ENCODE data around the gene LGALS7B.
"Not testable (repeated sequence)": the region's sequence is repeated elsewhere in the genome, so short reads cannot be mapped to it uniquely, and the experiment has no call there.

Gene LGALS7B

DNA sequence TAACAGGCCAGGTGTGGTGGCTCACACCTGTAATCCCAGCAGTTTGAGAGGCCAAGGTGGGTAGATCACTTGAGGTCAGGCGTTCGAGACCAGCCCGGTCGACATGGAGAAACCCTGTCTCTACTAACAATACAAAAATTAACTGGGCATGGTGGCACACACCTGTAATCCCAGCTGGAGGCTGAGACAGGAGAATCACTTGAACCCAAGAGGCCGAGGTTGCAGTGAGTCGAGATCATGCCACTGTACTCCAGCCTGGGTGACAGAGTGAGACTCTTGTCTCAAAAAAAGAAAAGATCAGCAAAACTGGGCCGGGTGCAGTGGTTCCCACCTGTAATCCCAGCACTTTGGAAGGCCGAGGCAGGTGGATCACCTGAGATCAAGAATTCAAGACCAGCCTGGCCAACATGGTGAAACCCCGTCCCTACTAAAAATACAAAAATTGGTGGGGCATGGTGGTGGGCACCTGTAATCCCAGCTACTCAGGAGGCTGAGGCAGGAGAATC lies 27.1 kb upstream of the LGALS7B start:
- H3K27ac ChIP-seq (ENCODE audit: extremely low read depth, low read depth, low read length); H3K36me3 ChIP-seq (ENCODE audit: control insufficient read depth in 2 of 2, insufficient read depth in 1 of 2, low read length in 2 of 2); H3K9me3 ChIP-seq (ENCODE audit: control insufficient read depth, insufficient read depth, low read depth, low read length); H3K4me3 ChIP-seq (ENCODE audit: low read depth, low read length); H3K4me1 ChIP-seq (ENCODE audit: control insufficient read depth, insufficient read depth, low read length): not testable (repeated sequence)
- POLR2A ChIA-PET = interaction anchor here (0.7 to 1.2 kb wide), 2 partner anchors 25 to 436 kb away, joined by 3 read pairs; no protein-coding TSS in a partner anchor
- TF ChIP-seq ZEB2 (tag by site-specific recombination; IDR thresholded peaks at IDR 0.05) = 0 out of 2 replicates have a peak, but pooled peaks have one; percentile 21
- CTCF ChIA-PET = interaction anchor here (0.6 to 1.7 kb wide), 6 partner anchors 8 to 358 kb away, joined by 3 to 16 read pairs (median 3); no protein-coding TSS in a partner anchor

DNA sequence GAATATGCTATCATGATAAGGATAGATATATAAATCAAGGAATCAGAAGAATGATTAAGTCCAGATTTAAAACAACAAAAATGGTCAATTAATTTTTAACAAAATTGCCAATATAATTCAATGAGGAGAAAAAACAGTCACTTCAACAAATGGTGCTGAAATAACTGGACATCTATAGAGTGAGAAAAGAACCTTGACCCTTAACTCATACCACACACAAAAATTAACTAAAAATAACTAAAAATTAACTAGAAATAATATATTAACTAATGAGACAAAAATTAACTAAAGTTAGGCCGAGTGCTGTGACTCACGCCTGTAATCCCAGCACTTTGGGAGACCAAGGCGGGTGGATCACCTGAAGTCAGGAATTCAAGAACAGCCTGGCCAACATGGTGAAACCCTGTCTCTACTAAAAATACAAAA lies 25.2 kb upstream of the LGALS7B start:
- POLR2A ChIA-PET = interaction anchor here (0.6 kb wide), 1 partner anchor 585 kb away, joined by 3 read pairs; no protein-coding TSS in a partner anchor
- CTCF ChIA-PET = interaction anchor here (0.7 kb wide), 1 partner anchor 393 kb away, joined by 4 read pairs; no protein-coding TSS in a partner anchor
- no peaks in the 10 kb centered on the region for H3K36me3 ChIP-seq (ENCODE audit: control insufficient read depth in 2 of 2, insufficient read depth in 1 of 2, low read length in 2 of 2)
- H3K27ac ChIP-seq (ENCODE audit: extremely low read depth, low read depth, low read length) = no peak overlapping the region
- TF ChIP-seq HOXC10 (CRISPR knock-in tag; IDR thresholded peaks at IDR 0.05) (no peak), ZNF513 (tag by site-specific recombination; IDR thresholded peaks at IDR 0.05) (no peak), ZNF548 (tag by site-specific recombination; IDR thresholded peaks at IDR 0.05) (no peak), ZNF488 (tag by site-specific recombination; IDR thresholded peaks at IDR 0.05) (no peak), ZNF266 (tag by site-specific recombination; IDR thresholded peaks at IDR 0.05; ENCODE audit: low read depth) (no peak), ZNF202 (tag by site-specific recombination; IDR thresholded peaks at IDR 0.05; ENCODE audit: borderline replicate concordance) (no peak), ZNF350 (tag by site-specific recombination; IDR thresholded peaks at IDR 0.05) (no peak), ZSCAN23 (tag by site-specific recombination; IDR thresholded peaks at IDR 0.05) (no peak), GLI4 (tag by site-specific recombination; IDR thresholded peaks at IDR 0.05) (no peak), KLF1 (tag by site-specific recombination; IDR thresholded peaks at IDR 0.05) (no peak), ZNF555 (tag by site-specific recombination; conservative IDR thresholded peaks at IDR 0.05) (no peak), ZNF214 (tag by site-specific recombination; IDR thresholded peaks at IDR 0.05; ENCODE audit: borderline replicate concordance) (no peak)
- TF ChIP-seq, protein P1, sequence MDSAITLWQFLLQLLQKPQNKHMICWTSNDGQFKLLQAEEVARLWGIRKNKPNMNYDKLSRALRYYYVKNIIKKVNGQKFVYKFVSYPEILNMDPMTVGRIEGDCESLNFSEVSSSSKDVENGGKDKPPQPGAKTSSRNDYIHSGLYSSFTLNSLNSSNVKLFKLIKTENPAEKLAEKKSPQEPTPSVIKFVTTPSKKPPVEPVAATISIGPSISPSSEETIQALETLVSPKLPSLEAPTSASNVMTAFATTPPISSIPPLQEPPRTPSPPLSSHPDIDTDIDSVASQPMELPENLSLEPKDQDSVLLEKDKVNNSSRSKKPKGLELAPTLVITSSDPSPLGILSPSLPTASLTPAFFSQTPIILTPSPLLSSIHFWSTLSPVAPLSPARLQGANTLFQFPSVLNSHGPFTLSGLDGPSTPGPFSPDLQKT (IDR thresholded peaks at IDR 0.05; ENCODE audit: borderline replicate concordance, low read depth, low read length) = no peak
- no peaks in the 10 kb centered on the region for H3K4me1 ChIP-seq (ENCODE audit: control insufficient read depth, insufficient read depth, low read length)
- no peaks in the 10 kb centered on the region for H3K9me3 ChIP-seq (ENCODE audit: control insufficient read depth, insufficient read depth, low read depth, low read length)
- no peak overlapping the region for H3K4me3 ChIP-seq (ENCODE audit: low read depth, low read length)

- Histone ChIP-seq H3K36me3 (ENCODE audit: control insufficient read depth in 2 of 2, insufficient read depth in 1 of 2, low read length in 2 of 2) (no peaks in the 10 kb centered on the region), H3K4me1 (ENCODE audit: control insufficient read depth, insufficient read depth, low read length) (no peaks in the 10 kb centered on the region), H3K4me3 (ENCODE audit: low read depth, low read length) (no peak overlapping the region), H3K27ac (ENCODE audit: extremely low read depth, low read depth, low read length) (no peak overlapping the region), H3K9me3 (ENCODE audit: control insufficient read depth, insufficient read depth, low read depth, low read length) (no peaks in the 10 kb centered on the region)
- POLR2A ChIA-PET = interaction anchor here (0.7 kb wide), 2 partner anchors 118 to 128 kb away, joined by 3 to 6 read pairs; partner anchors contain the start of gene ACTN4
- no peak for TF ChIP-seq ZNF473 (tag by site-specific recombination; IDR thresholded peaks at IDR 0.05)
- TF ChIP-seq ZNF169 (tag by site-specific recombination; IDR thresholded peaks at IDR 0.05) = no peak
- TF ChIP-seq FEZF1 (tag by site-specific recombination; IDR thresholded peaks at IDR 0.05) = no peak
- TF ChIP-seq YY1 (tag by site-specific recombination; IDR thresholded peaks at IDR 0.05) = no peak
- TF ChIP-seq MZF1 (tag by site-specific recombination; IDR thresholded peaks at IDR 0.05; ENCODE audit: borderline replicate concordance) = no peak
- 0 out of 2 replicates have a peak, but pooled peaks have one; percentile 6 for TF ChIP-seq KLF8 (tag by site-specific recombination; IDR thresholded peaks at IDR 0.05)
- CTCF ChIA-PET = interaction anchor here (1.0 to 1.1 kb wide), 2 partner anchors 122 to 287 kb away, joined by 3 to 4 read pairs; no protein-coding TSS in a partner anchor
These were observed 23.8 kb upstream of the LGALS7B start for GRCh38 chr19:38765214-38765613.
